ENCODE results near the gene MLX. TPM values are rescaled to one million over a fixed set of nuclear protein-coding genes. Genes with fewer than 3 reads are reported as not detected.
"Not testable (repeated sequence)": the region's sequence is repeated elsewhere in the genome, so short reads cannot be mapped to it uniquely, and the experiment has no call there.

MLX gene
- total RNA-seq, 1 donor from 2014 or later, result 61.3 TPM

DNA sequence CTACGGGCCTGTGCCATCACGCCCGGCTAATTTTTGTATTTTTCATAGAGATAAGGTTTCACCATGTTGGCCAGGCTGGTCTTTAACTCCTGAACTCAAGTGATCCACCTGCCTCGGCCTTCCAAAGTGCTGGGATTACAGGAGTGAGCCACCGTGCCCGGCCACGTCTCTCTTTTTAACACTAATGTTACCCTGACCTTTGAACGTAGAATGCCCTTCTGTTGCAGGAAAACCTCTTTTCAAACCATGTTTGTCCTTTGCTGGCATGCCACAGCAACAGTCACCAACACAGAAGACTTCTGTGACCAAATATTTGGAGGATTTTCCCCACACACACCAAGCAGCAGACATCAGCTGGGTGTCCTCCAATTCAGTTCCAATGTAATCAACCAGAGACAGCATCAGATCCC lies 22.0 kb upstream of the MLX start:
- intact Hi-C loops (cut with DNase I), result no loop called here

DNA sequence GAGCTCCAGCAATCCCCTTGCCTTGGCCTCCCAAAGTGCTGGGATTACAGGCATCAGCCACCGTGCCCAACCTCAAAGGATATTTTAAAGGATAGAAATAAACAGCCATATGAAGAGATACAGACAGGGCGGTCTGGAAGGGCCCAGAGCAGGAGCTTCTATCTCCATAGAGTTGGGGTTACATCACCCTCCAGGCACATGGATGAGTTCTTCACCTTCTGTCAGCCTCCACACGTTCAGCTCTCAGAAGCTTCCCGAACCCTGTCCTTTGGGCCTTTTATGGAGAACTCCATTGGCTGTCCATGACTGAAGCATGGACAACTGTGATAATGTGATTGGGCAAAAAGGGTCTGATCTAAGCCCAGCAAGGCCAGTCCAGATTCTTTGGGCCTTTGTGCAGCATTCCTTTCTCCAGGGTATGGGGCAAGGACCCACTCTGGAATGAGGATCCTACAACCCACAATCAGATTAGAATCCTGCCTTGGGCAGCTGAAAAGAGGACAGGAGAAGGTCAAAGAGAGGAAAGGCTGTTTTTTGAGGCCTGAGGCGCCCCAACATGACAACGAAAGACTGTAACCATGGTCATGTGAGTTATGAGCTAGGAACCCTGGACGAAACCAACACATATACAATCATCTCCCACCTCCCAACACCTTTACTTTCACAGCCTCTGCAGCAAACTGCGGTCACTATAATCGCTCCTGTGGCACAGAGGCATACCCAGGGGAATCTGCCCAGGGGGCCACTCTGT lies 21.0 kb upstream of the MLX start:
- intact Hi-C loops (cut with DNase I), result not testable (repeated sequence)

More for the DNA sequence above, 22.0 kb upstream of the MLX start:
- Histone ChIP-seq H3K4me1 (peaks cover 6% of the 10 kb centered on the region), H3K27ac (no peak overlapping the region), H3K27me3 (no peaks in the 10 kb centered on the region), H3K4me3 (no peak overlapping the region), H3K9me3 (no peaks in the 10 kb centered on the region), H3K36me3 (peaks cover 31% of the 10 kb centered on the region)
- no peak for DNase-seq
- ATAC-seq, result no peak
- TF ChIP-seq, protein P1, sequence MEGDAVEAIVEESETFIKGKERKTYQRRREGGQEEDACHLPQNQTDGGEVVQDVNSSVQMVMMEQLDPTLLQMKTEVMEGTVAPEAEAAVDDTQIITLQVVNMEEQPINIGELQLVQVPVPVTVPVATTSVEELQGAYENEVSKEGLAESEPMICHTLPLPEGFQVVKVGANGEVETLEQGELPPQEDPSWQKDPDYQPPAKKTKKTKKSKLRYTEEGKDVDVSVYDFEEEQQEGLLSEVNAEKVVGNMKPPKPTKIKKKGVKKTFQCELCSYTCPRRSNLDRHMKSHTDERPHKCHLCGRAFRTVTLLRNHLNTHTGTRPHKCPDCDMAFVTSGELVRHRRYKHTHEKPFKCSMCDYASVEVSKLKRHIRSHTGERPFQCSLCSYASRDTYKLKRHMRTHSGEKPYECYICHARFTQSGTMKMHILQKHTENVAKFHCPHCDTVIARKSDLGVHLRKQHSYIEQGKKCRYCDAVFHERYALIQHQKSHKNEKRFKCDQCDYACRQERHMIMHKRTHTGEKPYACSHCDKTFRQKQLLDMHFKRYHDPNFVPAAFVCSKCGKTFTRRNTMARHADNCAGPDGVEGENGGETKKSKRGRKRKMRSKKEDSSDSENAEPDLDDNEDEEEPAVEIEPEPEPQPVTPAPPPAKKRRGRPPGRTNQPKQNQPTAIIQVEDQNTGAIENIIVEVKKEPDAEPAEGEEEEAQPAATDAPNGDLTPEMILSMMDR (IDR thresholded peaks at IDR 0.05), result no peak

DNA sequence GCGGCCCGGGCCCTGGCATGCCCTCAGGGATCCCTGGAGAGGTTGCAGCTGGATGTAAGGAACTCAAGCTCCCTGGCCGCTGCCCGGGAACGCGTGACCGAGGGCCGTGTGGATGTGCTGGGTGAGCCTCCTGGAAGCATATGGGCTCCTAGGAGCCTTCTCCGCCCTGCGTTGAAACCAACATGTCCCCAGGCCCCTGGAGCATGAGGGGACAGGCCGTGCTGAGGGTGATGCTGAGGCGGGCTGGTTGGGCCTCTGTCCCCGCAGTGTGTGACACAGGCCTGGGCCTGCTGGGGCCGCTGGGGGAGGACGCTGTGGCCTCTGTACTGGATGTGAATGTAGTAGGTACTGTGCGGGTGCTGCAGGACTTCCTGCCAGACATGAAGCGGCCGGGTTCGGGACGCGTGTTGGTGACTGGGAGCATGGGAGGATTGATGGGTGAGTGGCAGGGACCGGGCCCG lies 19.9 kb upstream of the MLX start:
- ATAC-seq (no peak), DNase-seq (no peak)
- Histone ChIP-seq H3K4me1 (peaks cover 6% of the 10 kb centered on the region), H3K36me3 (peaks cover 12% of the 10 kb centered on the region), H3K9me3 (no peaks in the 10 kb centered on the region), H3K27me3 (no peaks in the 10 kb centered on the region), H3K27ac (no peak overlapping the region), H3K4me3 (no peak overlapping the region)
- TF ChIP-seq, protein P1 (IDR thresholded peaks at IDR 0.05), result no peak
- intact Hi-C loops (cut with DNase I), result no loop called here

More for the DNA sequence above, 21.0 kb upstream of the MLX start:
- H3K9me3 ChIP-seq, H3K4me1 ChIP-seq, DNase-seq, H3K27ac ChIP-seq, H3K4me3 ChIP-seq, H3K27me3 ChIP-seq, ATAC-seq: not testable (repeated sequence)
- peaks cover 23% of the 10 kb centered on the region for H3K36me3 ChIP-seq

DNA sequence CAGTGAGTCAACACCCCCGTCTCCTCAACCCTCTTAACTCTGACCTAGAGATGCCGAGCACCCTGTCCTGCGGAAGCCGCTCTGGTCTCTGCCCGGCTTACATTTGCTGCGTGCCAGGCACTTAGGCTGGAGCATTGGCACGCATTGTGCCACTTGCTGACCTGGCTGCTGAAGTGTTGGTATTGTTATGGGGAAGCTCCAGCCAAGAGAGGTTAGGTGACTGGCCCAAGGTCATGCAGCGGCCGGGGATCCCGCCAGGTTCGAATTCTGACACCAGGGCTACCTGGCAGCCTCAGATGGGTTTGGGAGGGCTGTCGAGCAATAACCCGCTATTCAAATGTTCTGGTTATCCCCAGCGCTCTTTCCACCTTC lies 19.2 kb upstream of the MLX start:
- Histone ChIP-seq H3K4me3 (peak overlapping the region; percentile 36), H3K4me1 (peaks cover 6% of the 10 kb centered on the region), H3K9me3 (no peaks in the 10 kb centered on the region), H3K27ac (no peak overlapping the region), H3K27me3 (no peaks in the 10 kb centered on the region), H3K36me3 (peaks cover 6% of the 10 kb centered on the region)
- TF ChIP-seq, protein P1 (IDR thresholded peaks at IDR 0.05), result no peak
- ATAC-seq, result no peak
- DNase-seq, result no peak
- intact Hi-C loops (cut with DNase I), result no loop called here

DNA sequence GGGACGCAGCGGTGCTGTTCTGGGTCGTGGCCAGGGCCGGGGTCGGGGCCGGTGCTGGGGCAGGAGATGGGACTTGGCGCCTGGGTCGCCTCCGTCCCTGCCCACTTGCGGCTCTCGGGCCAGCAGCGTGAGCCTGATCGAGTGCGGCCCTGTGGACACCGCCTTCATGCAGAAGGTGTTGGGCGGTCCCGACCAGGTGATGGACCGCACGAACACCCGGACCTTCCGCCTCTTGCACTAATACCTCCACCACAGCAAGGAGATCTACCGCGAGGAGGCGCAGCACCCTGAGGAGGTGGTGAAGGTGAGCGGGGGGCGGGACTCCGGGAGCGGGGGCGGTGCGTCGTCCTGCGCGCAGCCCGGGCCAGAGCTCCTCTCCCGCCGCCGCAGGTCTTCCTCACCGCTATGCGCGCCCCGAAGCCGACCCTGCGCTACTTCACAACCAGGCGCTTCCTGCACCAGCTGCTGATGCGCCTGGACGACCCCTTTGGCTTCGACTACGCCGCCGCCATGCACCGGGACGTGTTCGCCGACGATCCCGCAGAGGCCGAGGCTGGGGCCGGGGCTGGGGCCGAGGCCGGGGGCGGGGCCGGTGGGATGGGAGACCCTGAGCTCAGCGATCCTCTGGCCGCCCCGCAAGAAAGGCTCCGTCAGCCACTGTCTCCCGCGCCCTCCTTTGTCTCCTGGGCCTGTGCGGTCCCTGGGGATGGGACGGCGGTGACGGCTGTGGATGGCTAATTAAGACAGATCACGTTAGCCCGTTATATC lies 18.6 kb upstream of the MLX start:
- Histone ChIP-seq H3K4me3 (peak overlapping the region; percentile 36), H3K27ac (no peak overlapping the region), H3K27me3 (no peaks in the 10 kb centered on the region), H3K4me1 (peaks cover 6% of the 10 kb centered on the region), H3K9me3 (no peaks in the 10 kb centered on the region), H3K36me3 (peaks cover under 1% of the 10 kb centered on the region)
- TF ChIP-seq, protein P1 (IDR thresholded peaks at IDR 0.05), result peak; percentile 42
- intact Hi-C loops (cut with DNase I), result no loop called here
- ATAC-seq (peak; percentile 92), DNase-seq (peak; percentile 93)
